MCF 10A (cell line): ENCODE measurements around the gene KCNJ16. TPM values are rescaled to one million over a fixed set of nuclear protein-coding genes. Genes with fewer than 3 reads are reported as not detected.

Experiments
- BruUV-seq: library from RNA; stranded (reverse); fragments of 400-500 nt; replicated peaks from 2 replicates; lab custom pipeline; 2021; lab: Mats Ljungman, UMichigan
- CTCF ChIA-PET: fragments of 300-600 bp; sonication (Branson Sonifier 250); formaldehyde crosslinking; extraction: SDS; loops from one replicate; lab custom pipeline; 2021; ENCODE audit warnings: antibody characterized with exemption, inconsistent platforms; lab: Yijun Ruan, JAX
- POLR2A ChIA-PET: fragments of 300-600, 350-650 bp; sonication (Branson Sonifier 250); formaldehyde crosslinking; extraction: SDS; loops from one replicate; lab custom pipeline; 2020; ENCODE audit warnings: antibody characterized with exemption, inconsistent platforms; lab: Yijun Ruan, JAX
- DNase-seq: peaks from one replicate; pipeline ENCODE4 v3.0.0-alpha.2; 2018; ENCODE audit not compliant: unreplicated experiment
- H3K27ac Mint-ChIP-seq: one replicate; pipeline ENCODE4 v1.8.0; 2022; ENCODE audit warnings: mild to moderate bottlenecking, low read depth, mixed read lengths; ENCODE audit not compliant: unreplicated experiment
- H3K27me3 Mint-ChIP-seq: one replicate; pipeline ENCODE4 v1.8.0; 2022; ENCODE audit warnings: mixed read lengths; ENCODE audit not compliant: insufficient read depth, unreplicated experiment
- H3K36me3 Mint-ChIP-seq: one replicate; pipeline ENCODE4 v1.8.0; 2022; ENCODE audit warnings: mild to moderate bottlenecking, moderate library complexity, mixed read lengths; ENCODE audit not compliant: insufficient read depth, unreplicated experiment
- H3K4me1 Mint-ChIP-seq: one replicate; pipeline ENCODE4 v1.8.0; 2022; ENCODE audit warnings: mixed read lengths; ENCODE audit not compliant: insufficient read depth, unreplicated experiment
- H3K4me3 Mint-ChIP-seq: one replicate; pipeline ENCODE4 v1.8.0; 2022; ENCODE audit warnings: mild to moderate bottlenecking, moderate library complexity, mixed read lengths; ENCODE audit not compliant: unreplicated experiment
- H3K9me3 Mint-ChIP-seq: one replicate; pipeline ENCODE4 v1.8.0; 2022; ENCODE audit warnings: mixed read lengths; ENCODE audit not compliant: unreplicated experiment
- CTCF ChIP-seq: fragments of 200-600 bp; IDR thresholded peaks from one replicate; pipeline ENCODE4 v1.8.0; 2022; ENCODE audit warnings: antibody characterized with exemption, mild to moderate bottlenecking; ENCODE audit not compliant: unreplicated experiment
- intact Hi-C: fragments of 100-400 bp; cut with micrococcal nuclease; formaldehyde crosslinking; loops from 2 replicates; pipeline ENCODE4 v1.14.1; 2022
- total RNA-seq: library from RNA; stranded (reverse); gene quantifications from 2 replicates; pipeline ENCODE4 v1.2.3, GENCODE V29; 2022

Gene KCNJ16
- total RNA-seq, 1 experiment from 2014 or later: 0.42 TPM

GRCh38 chr17:70137451-70138230 is 62.6 kb downstream of the KCNJ16 start:
- peaks cover 28% of the 10 kb centered on the region for H3K4me1 Mint-ChIP-seq
- POLR2A ChIA-PET: interaction anchor here (0.6 to 4.5 kb wide), 26 partner anchors 12 to 537 kb away, joined by 3 to 70 read pairs (median 4); partner anchors contain the start of gene KCNJ2

GRCh38 chr17:70138291-70138865 is 63.4 kb downstream of the KCNJ16 start:
- H3K4me1 Mint-ChIP-seq: peaks cover 28% of the 10 kb centered on the region
- H3K4me3 Mint-ChIP-seq: peak overlapping the region; percentile 77
- POLR2A ChIA-PET: interaction anchor here (0.6 to 4.5 kb wide), 27 partner anchors 11 to 538 kb away, joined by 3 to 70 read pairs (median 4); partner anchors contain the start of gene KCNJ2
- H3K36me3 Mint-ChIP-seq: peaks cover 6% of the 10 kb centered on the region
- no peaks in the 10 kb centered on the region for H3K27me3 Mint-ChIP-seq
- intact Hi-C loops: loop anchor here (2.0 to 5.0 kb wide), 2 partner anchors 276 to 376 kb away; no protein-coding TSS in a partner anchor
- CTCF ChIA-PET: interaction anchor here (0.5 to 8.2 kb wide), 4 partner anchors 150 to 610 kb away, joined by 3 to 90 read pairs (median 4); no protein-coding TSS in a partner anchor
- TF ChIP-seq CTCF: no peak
- no peaks in the 10 kb centered on the region for H3K9me3 Mint-ChIP-seq
- no TSS peak for BruUV-seq
- no peak for DNase-seq
- H3K27ac Mint-ChIP-seq: peak overlapping the region; percentile 98

More at GRCh38 chr17:70137451-70138230, 62.6 kb downstream of the KCNJ16 start:
- Mint-ChIP-seq H3K4me3 (peak overlapping the region; percentile 77), H3K27me3 (no peaks in the 10 kb centered on the region), H3K36me3 (peaks cover 6% of the 10 kb centered on the region), H3K27ac (peak overlapping the region; percentile 98), H3K9me3 (no peaks in the 10 kb centered on the region)
- peak; percentile 96 for DNase-seq
- intact Hi-C loops: loop anchor here (1.0 to 5.0 kb wide), 3 partner anchors 275 to 530 kb away; no protein-coding TSS in a partner anchor
- CTCF ChIA-PET: interaction anchor here (0.6 to 8.2 kb wide), 4 partner anchors 414 to 556 kb away, joined by 3 to 90 read pairs (median 3); no protein-coding TSS in a partner anchor
- no TSS peak for BruUV-seq
- TF ChIP-seq CTCF: no peak

- Mint-ChIP-seq H3K4me1 (peaks cover 28% of the 10 kb centered on the region), H3K27me3 (no peaks in the 10 kb centered on the region), H3K4me3 (no peak overlapping the region), H3K27ac (no peak overlapping the region), H3K9me3 (no peaks in the 10 kb centered on the region), H3K36me3 (peaks cover 6% of the 10 kb centered on the region)
- no TSS peak for BruUV-seq
- ChIA-PET POLR2A (interaction anchor here (0.8 to 4.5 kb wide), 4 partner anchors 10 to 531 kb away, joined by 3 to 70 read pairs (median 4); no protein-coding TSS in a partner anchor), CTCF (interaction anchor here (0.5 to 8.2 kb wide), 6 partner anchors 55 to 611 kb away, joined by 3 to 90 read pairs (median 4); no protein-coding TSS in a partner anchor)
- intact Hi-C loops: loop anchor here (2.0 to 5.0 kb wide), 2 partner anchors 277 to 377 kb away; no protein-coding TSS in a partner anchor
- TF ChIP-seq CTCF: no peak
- no peak for DNase-seq
Observed at GRCh38 chr17:70139449-70139993, 64.5 kb downstream of the KCNJ16 start.
